HG02943 (cell line): ENCODE results near the gene NOX1.
"Not testable (repeated sequence)": the region's sequence is repeated elsewhere in the genome, so short reads cannot be mapped to it uniquely, and the experiment has no call there.

Experiments used
- ATAC-seq: cut with Tn5 transposase; IDR thresholded peaks from one replicate; pipeline ENCODE4 v1.9.1; 2021; ENCODE audit warnings: mild to moderate bottlenecking, low read depth, moderate library complexity; ENCODE audit not compliant: unreplicated experiment

Gene NOX1

DNA sequence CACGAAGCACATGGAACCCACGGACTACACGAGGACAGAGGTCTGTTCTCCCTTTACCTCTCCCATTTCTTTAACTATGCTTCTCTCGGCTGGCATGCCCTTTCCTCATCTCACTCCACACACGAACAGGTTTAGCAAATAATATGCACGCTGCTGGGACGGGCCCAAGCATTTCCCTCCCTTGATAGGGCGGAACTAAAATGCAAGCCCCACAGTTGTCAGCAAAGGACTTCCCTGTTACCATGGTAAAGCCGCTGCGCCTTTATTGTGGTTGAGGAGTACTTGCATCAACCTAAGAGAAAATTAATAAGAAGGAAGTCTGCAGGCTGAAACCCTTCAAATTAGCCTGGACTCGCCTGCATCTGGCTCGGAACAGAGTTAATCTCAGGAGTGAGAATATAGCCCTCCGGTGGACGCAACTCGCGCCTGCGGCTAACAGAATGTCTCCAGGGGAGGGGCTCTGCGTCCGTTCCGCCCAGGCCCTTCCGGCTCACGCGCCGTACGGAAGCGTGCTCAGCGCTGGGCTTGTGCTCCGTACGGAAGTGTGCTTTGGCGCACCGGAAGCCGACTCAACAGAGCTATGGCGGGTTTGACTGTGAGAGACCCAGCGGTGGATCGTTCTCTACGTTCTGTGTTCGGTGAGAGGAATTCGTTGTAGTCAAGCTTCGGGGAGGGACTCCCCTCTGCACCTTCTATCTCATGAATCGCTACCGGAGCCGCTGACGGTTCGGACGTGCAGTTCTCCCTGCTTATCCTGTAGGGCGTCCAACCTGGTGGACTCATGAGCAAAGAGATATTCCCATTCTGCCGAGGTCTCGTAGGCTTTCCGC lies 54.1 kb downstream of the NOX1 start, which contains the start of gene CSTF2:
Gene CSTF2 (plus strand): TSS at position 555 of the 830 bp plus-strand sequence. CDS start 26 bp downstream, at position 581.
- ATAC-seq: peak; percentile 99

DNA sequence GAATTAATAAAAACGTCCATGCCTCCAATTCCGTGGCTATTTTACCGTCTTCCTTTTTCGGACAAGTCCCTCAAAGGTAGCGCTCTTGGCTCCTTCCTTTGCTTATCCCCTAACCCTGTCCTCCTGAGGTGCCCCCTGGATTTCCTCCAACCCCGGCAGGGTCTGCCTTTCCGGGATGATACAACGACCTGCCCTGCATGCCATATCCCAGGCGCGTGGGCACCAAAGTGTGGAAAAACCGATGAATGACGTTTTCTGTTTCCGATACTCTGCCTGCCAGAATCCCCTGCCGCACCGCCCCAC lies 54.7 kb downstream of the NOX1 start:
- no peak for ATAC-seq

DNA sequence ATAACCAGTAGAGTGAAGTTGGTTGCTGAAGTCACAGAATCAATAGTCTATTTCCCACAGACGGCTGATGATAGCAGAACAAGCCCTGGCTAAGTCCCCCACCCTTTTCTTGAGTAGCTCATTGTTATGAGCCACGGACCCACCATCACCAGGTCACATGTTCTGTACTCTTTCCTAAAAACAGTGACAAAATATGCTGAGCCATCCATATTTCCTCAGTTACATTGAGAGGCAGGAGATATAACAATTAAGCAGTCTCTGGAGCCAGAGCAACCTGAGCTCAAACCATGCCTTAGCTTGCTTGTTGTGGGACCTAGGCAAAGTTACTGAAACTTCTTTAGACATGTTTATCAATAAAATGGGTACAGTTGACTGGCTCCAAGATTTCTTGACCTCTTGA lies 56.8 kb downstream of the NOX1 start:
- no peak for ATAC-seq

DNA sequence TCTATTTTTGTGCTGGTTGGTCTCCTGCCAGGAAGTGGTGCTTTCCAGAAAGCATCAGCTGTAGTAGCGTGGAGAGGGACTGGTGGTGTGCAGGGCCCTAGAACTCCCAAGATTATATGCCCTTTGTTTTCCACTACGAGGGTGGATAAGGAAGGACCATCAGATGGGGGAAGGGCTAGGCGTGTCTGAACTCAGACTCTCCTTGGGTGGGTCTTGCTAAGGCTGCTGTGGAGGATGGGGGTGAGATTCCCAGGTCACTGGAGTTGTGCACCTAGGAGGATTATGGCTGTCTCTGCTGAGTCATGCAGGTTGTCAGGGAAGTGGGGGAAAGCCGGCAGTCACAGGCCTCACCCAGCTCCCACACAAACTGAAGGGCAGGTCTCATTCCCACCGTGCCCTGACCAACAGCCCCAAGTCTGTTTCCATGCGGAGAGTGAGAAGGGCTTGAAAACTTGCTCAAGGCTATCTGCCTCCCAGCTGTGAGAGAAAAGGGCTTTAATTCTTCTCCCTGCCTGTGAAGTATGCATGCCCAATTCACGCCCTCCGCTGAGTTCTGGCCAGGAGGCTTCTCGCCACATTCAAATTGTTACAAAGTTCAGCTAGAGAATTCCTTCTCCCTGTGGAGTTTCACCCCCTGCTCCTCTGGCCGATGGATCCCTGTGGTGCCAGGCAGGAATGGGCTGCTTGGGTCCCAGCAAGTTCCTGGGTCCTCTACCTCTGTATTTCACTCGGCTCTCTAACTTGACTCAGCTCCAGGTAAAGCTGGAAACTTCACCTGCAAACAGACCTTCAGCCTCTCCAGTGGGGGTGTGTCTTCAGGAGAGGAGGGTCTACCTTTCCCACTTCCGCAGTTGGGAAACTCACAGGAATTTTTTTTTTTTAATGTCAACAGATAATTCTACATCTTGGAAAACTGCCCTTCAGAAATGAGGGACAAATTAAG lies 61.7 kb downstream of the NOX1 start:
- no peak for ATAC-seq

DNA sequence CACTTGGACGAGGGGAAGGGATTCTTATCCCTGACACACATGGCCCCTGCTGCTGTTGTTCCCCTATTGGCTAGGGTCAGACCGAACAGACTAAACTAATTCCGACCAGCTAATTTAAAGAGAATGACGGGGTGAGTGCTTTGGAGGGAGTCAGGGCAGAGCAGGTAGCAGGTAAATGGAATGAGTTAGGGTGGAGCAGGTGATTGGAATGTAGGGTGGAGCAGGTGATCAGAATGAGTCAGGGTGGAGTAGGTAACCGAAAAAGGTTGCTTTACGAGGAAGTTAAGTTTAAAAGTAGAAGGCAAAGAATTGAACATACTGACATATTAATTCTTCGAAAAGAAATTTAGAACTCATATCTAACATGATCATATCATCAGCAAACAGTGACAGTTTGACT lies 65.9 kb downstream of the NOX1 start:
- ATAC-seq: not testable (repeated sequence)

DNA sequence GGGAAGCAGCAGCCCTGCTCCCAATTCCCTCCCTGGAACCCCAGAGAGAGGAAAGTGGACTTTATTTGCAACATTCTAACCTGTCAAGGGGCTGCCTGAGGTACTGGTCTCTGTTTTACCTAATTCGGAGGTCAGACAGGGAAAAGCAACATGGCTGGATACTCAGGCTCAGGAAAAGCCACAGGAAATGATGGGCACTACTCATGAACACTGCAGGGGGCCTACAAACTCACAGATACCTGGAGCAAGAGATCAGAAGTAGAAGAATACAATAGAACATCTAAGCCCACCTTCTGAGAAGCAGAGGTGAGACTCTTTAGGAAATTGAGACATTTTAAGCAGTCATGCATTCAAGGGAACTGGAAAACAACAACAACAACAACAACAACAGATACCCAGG lies 69.4 kb downstream of the NOX1 start:
- no peak for ATAC-seq

DNA sequence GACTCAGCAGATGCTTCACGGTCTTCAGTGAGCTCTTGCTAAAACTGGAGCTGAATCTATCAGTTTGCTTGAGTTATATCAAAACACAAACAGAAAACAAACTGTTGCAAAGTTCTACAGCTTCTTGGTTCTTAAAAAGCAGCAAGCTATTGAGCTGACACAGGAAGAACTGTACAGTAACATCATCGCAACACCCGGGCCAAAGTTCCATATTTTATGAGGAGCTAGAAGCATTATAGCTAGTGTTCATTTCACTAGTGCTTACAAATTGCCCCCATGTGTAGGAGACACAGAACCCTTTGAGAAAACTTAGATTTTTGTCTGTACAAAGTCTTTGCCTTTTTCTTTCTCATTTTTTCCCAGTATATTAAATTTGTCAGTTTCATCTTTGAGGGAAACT lies 71.3 kb downstream of the NOX1 start:
- no peak for ATAC-seq

DNA sequence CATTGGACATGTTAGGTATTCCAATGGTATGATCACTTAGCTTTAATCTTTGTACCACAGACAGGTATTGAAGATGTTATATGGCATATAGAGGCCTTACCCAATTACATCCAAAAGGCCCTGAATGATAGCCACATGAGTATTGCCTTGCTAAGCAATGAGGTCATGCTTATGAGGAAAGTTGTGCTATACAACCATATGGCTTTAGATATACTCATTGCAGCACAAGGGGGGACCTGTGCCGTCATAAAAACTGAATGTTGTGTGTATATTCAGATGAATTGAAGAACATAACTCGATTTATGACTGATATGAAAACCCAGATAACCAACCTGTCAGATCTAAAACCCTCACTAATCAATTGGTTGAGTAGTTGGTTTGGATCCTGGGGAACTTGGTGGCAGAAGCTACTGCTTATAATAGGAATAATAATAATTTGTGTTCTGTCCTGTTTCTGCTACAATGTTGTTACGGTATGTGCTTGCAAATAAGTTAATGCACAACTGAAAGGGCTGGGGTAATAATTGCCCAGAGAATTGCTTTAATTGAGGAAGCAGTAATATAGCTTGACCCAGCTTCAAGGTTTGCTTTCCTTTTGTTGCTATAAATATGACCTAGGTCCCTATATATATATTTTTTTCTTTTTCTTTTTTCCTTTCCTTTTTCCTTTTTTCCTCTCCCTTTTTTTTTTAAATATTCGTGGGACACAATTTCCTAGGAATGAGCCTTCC lies 75.5 kb downstream of the NOX1 start:
- no peak for ATAC-seq

DNA sequence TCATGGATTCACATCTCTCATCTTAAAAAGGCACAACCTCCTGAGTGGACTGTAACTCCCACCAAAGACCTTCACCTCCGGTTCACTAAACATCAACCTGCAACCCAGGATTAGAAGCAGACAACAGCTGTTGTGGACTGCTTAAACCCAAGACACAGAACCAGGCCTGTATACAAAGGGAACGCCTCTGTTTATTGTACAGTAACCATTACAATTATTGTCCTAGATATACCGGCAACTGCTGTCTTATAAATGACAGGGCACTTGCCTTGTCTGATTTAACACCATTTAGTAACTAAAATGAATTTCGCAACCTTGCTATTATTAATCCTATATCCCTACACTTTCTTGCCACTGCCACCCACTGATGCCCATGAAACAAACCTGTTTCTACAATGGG lies 76.8 kb downstream of the NOX1 start:
- ATAC-seq: no peak

DNA sequence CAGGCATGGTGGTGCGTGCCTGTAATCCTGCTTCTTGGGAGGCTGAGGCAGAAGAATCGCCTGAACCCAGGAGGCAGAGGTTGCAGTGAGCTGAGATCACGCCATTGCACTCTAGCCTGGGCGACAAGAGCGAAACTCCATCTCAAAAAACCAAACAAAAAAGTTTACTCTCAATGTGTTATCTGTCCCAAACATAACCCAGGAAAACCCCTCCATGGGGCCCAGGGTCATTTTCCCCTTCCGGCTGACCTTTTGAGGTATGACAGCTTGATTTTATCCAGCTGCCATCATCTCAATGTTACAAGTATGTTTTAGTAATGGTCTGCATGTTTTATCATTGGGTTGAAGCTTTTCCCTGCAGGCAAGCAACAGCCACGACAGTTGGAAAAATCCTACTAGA lies 77.8 kb downstream of the NOX1 start:
- not testable (repeated sequence) for ATAC-seq
